ENCODE data around the gene TRIM67.
"Not testable (repeated sequence)": the region's sequence is repeated elsewhere in the genome, so short reads cannot be mapped to it uniquely, and the experiment has no call there.

Gene TRIM67

DNA sequence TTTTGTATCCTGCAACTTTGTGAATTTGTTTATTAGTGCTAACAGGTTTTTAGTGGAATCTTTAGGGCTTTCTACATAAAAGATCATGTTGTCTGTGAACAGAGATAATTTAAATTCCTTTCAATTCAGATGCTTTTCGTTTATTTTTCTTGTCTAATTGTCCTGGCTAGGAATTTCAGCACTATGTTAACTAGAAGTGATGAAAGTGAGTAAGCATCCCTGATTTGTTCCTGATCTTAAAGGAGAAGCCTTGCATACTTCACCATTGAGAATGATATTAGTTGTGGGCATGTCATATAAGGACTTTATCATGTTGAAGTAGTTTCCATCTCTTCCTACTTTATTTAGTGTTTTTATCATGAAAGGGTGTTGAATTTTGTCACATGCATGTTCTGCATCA is 23.6 kb upstream of the TRIM67 start:
- no peak overlapping the region for H3K4me3 ChIP-seq (ENCODE audit: low read depth, low read length)
- H3K27me3 ChIP-seq (ENCODE audit: control insufficient read depth, insufficient read depth, low read length) = peaks cover 2% of the 10 kb centered on the region
- no peaks in the 10 kb centered on the region for H3K4me1 ChIP-seq (ENCODE audit: control insufficient read depth, insufficient read depth, low read length)
- H3K36me3 ChIP-seq (ENCODE audit: control insufficient read depth, insufficient read depth, low read length) = no peaks in the 10 kb centered on the region
- no peaks in the 10 kb centered on the region for H3K9me3 ChIP-seq (ENCODE audit: control insufficient read depth, insufficient read depth, low read length)
- no peak overlapping the region for H3K9ac ChIP-seq (ENCODE audit: low read depth, low read length)

DNA sequence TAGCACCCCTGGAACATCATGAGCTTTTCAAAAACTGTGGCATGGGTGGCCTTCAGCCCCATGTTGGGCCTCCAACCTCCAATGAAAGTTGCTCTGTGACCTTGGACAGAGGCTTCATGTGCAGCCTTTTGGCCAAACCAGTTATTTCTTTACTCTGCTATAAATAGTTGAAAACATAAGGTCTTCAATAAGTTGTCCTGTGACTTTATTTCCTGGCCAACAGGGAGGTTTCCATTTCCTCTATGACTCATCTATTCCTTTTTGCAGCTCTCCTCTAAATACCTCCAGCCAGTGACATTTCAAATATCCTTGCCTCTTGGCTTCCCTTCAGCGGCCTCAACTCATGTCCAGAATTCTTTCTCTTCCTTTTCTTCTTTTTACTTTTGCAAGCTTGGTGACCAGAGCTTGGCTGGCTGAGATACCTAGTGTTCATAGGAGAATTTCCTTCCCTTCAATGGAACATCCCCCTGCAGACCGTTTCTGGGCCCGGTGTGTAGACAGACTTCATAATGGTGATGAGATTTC is 22.7 kb upstream of the TRIM67 start:
- no peaks in the 10 kb centered on the region for H3K4me1 ChIP-seq (ENCODE audit: control insufficient read depth, insufficient read depth, low read length)
- H3K27me3 ChIP-seq (ENCODE audit: control insufficient read depth, insufficient read depth, low read length) = peaks cover 2% of the 10 kb centered on the region
- no peak overlapping the region for H3K4me3 ChIP-seq (ENCODE audit: low read depth, low read length)
- no peaks in the 10 kb centered on the region for H3K9me3 ChIP-seq (ENCODE audit: control insufficient read depth, insufficient read depth, low read length)
- no peaks in the 10 kb centered on the region for H3K36me3 ChIP-seq (ENCODE audit: control insufficient read depth, insufficient read depth, low read length)
- no peak overlapping the region for H3K9ac ChIP-seq (ENCODE audit: low read depth, low read length)

DNA sequence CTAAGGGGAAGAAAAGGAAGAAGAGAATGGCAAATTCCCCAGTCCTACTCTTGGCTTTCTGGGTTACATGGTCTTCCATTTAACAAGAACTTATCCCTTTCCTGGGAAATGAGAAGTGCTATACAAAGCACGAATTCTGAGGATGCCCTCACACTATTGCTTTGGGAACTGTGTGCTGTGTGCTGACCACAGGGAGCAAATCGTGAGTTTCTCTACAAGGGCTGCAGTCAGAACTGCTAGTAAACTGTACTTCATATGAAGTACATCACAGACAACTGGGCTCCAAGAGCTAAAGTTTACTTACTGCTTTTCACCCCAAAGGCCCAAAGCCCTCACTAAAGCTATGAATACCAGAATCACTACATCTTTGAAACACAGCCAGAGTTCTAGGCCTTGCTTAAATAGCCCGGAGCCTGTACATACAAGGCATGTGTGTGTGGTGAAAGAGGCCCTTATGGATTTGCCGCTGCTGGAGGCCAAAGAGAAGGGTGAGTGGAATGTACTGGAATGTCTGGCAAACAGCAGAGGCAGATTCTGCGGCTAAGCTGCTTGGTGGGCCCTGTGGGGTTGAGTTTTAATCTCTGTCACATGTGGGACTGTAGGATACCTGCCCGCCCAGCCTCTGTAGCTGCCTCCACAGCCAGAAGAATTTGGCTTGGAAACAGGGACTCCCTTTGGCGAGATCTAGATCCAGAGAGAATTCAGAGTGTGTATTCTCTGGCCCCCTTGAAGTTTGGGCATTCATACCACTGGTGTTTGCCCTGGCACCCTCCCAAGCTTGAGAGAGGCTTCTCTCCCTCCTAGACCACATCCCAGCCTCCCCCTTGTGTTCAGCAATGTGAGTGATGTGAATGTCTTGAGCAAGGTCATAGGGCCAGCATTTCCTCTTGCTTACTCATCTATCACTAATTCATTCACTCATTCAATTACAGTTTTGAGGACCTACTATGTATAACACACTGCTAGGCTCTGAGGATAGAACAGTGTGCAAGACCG is 21.9 kb upstream of the TRIM67 start:
- H3K36me3 ChIP-seq (ENCODE audit: control insufficient read depth, insufficient read depth, low read length) = no peaks in the 10 kb centered on the region
- no peak overlapping the region for H3K9ac ChIP-seq (ENCODE audit: low read depth, low read length)
- no peak overlapping the region for H3K4me3 ChIP-seq (ENCODE audit: low read depth, low read length)
- H3K9me3 ChIP-seq (ENCODE audit: control insufficient read depth, insufficient read depth, low read length) = no peaks in the 10 kb centered on the region
- peaks cover 2% of the 10 kb centered on the region for H3K27me3 ChIP-seq (ENCODE audit: control insufficient read depth, insufficient read depth, low read length)
- H3K4me1 ChIP-seq (ENCODE audit: control insufficient read depth, insufficient read depth, low read length) = no peaks in the 10 kb centered on the region

DNA sequence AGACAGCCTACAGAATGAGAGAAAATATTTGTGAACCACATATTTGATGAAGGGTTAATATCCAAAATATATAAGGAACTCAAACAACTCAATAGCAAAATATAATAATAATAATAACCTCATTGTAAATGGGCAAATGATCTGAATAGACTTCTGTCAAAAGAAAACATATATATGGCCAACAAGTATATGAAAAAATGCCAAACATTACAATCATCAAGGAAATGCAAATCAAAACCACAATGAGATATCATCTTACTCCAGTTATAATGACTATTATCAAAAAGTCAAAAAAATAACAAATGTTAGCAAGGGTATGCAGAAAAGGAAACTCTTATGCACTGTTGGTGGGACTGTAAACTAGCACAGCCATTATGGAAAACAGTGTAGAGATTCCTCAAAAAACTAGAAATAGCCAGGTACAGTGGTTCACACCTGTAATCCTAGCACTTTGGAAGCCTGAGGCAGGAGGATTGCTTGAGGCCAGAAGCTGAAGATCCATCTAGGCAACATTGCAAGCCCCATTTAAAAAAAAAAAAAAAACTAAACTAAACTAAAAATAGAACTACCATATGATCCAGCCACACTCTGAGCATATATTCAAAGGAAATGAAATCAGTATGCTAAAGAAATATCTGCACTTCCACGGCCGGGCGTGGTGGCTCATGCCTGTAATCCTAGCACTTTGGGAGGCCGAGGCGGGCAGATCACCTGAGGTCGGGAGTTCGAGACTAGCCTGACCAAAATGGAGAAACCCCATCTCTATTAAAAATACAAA is 17.3 kb upstream of the TRIM67 start:
- peaks cover 2% of the 10 kb centered on the region for H3K27me3 ChIP-seq (ENCODE audit: control insufficient read depth, insufficient read depth, low read length)
- no peaks in the 10 kb centered on the region for H3K4me1 ChIP-seq (ENCODE audit: control insufficient read depth, insufficient read depth, low read length)
- no peaks in the 10 kb centered on the region for H3K36me3 ChIP-seq (ENCODE audit: control insufficient read depth, insufficient read depth, low read length)
- H3K4me3 ChIP-seq (ENCODE audit: low read depth, low read length) = no peak overlapping the region
- H3K9me3 ChIP-seq (ENCODE audit: control insufficient read depth, insufficient read depth, low read length) = no peaks in the 10 kb centered on the region
- H3K9ac ChIP-seq (ENCODE audit: low read depth, low read length) = no peak overlapping the region

DNA sequence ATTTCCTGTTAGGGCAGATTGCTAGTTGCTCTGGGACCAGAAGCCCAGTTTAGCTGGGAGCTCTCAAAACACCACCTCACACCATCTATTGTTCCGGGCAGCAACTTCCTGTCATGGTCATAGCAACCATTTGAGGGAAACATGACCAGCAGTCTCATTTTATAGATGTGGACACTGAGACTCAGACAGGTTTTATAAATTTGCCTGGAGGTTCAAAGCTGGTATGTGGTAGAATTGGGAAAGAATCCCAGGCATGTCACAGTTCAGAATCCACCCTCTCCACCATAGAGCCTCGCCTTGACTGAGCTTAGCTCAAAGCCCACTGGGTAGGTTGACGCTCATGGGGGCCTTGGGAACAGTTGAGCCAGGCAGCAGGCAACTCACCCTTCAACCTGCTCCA is 14.0 kb upstream of the TRIM67 start:
- Histone ChIP-seq H3K9ac (ENCODE audit: low read depth, low read length) (no peak overlapping the region), H3K27me3 (ENCODE audit: control insufficient read depth, insufficient read depth, low read length) (peaks cover 1% of the 10 kb centered on the region), H3K36me3 (ENCODE audit: control insufficient read depth, insufficient read depth, low read length) (no peaks in the 10 kb centered on the region), H3K4me1 (ENCODE audit: control insufficient read depth, insufficient read depth, low read length) (no peaks in the 10 kb centered on the region), H3K4me3 (ENCODE audit: low read depth, low read length) (no peak overlapping the region), H3K9me3 (ENCODE audit: control insufficient read depth, insufficient read depth, low read length) (no peaks in the 10 kb centered on the region)

DNA sequence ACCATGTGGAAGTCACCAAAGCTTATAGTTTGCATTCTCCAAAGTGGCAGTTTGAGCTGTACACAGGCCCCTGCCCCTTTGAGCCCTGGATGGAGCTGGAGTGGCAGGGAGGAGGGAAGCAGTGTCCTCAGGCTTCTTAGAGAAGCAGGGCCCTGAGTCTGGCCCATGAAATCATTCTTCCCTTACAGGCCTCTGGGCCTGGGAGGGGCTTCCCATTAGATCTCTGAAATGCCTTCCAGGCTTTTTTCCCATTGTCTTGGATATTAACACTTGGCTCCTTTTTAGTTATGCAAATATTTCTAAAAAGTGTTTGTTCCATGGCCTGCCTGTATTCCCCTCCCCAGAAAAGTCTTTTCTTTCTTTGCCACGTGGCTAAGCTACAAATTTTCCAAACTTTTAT is 10.0 kb upstream of the TRIM67 start:
- H3K27me3 ChIP-seq (ENCODE audit: control insufficient read depth, insufficient read depth, low read length) = peaks cover 3% of the 10 kb centered on the region
- H3K9ac ChIP-seq (ENCODE audit: low read depth, low read length) = no peak overlapping the region
- no peaks in the 10 kb centered on the region for H3K36me3 ChIP-seq (ENCODE audit: control insufficient read depth, insufficient read depth, low read length)
- no peaks in the 10 kb centered on the region for H3K9me3 ChIP-seq (ENCODE audit: control insufficient read depth, insufficient read depth, low read length)
- no peak overlapping the region for H3K4me3 ChIP-seq (ENCODE audit: low read depth, low read length)
- no peaks in the 10 kb centered on the region for H3K4me1 ChIP-seq (ENCODE audit: control insufficient read depth, insufficient read depth, low read length)

DNA sequence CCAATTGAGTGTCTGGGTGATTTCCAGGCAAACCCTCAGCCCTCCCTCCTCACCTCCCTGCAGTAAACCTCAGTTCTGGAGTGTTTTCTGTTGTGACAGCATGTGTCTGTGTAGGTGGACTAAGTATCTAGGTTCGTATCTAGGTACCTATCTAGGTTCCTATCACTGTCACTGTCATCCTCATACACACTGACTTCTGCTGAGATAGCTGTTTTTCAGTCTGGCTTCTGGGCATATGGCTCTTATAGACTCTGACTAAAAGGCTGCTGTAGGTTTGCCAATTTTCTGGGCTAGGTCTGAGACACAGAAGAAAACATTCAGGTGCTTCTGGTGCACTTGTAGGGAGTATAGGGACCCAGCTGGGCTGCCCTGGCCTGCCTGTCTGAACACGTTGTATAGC is 8.1 kb upstream of the TRIM67 start:
- Histone ChIP-seq H3K9me3 (ENCODE audit: control insufficient read depth, insufficient read depth, low read length) (no peaks in the 10 kb centered on the region), H3K9ac (ENCODE audit: low read depth, low read length) (no peak overlapping the region), H3K27me3 (ENCODE audit: control insufficient read depth, insufficient read depth, low read length) (peaks cover 3% of the 10 kb centered on the region), H3K4me3 (ENCODE audit: low read depth, low read length) (no peak overlapping the region), H3K4me1 (ENCODE audit: control insufficient read depth, insufficient read depth, low read length) (no peaks in the 10 kb centered on the region), H3K36me3 (ENCODE audit: control insufficient read depth, insufficient read depth, low read length) (no peaks in the 10 kb centered on the region)

DNA sequence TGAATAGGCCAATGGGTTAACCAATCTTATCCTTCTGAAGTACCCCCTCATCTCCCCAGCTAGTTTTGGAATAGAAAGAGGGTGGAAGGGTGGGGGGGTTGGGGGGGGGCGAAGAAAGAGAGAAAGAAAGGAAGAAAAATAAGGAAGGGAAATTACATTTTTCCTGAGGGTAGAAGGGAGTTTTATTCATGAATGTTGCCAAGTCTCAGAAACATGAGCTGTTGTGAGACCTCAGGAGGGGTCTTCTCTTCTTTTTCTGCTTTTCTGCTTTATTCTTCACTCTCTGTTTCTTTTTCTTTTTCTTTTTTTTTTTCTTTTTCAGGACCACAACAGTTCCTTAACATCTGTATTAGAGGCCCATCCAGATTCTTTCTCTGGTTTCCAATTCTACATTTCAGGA is 6.0 kb upstream of the TRIM67 start:
- Histone ChIP-seq H3K4me1 (ENCODE audit: control insufficient read depth, insufficient read depth, low read length) (no peaks in the 10 kb centered on the region), H3K9ac (ENCODE audit: low read depth, low read length) (no peak overlapping the region), H3K9me3 (ENCODE audit: control insufficient read depth, insufficient read depth, low read length) (no peaks in the 10 kb centered on the region), H3K4me3 (ENCODE audit: low read depth, low read length) (no peak overlapping the region), H3K36me3 (ENCODE audit: control insufficient read depth, insufficient read depth, low read length) (no peaks in the 10 kb centered on the region), H3K27me3 (ENCODE audit: control insufficient read depth, insufficient read depth, low read length) (peaks cover 23% of the 10 kb centered on the region)

DNA sequence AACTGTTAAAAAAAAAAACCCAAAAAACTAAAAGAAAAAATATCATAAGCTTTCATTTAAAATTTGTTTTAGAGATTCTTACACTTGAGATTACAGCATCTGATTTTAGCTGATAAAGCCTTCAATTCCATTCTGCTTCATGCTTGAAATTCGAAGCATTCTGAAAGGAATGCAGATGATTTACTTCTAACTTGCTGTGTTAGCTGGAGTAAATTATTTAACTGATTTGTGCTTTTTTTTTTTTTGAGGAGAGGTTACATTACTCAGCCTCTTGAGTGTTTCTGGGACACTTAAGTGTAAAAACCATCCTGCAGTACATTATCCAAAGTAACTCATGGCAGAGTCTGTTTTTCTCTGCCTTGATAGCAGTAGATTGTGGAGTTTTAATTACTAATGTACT is 4.5 kb upstream of the TRIM67 start:
- Histone ChIP-seq H3K4me3 (ENCODE audit: low read depth, low read length) (no peak overlapping the region), H3K4me1 (ENCODE audit: control insufficient read depth, insufficient read depth, low read length) (no peaks in the 10 kb centered on the region), H3K9ac (ENCODE audit: low read depth, low read length) (no peak overlapping the region), H3K36me3 (ENCODE audit: control insufficient read depth, insufficient read depth, low read length) (no peaks in the 10 kb centered on the region), H3K9me3 (ENCODE audit: control insufficient read depth, insufficient read depth, low read length) (no peaks in the 10 kb centered on the region), H3K27me3 (ENCODE audit: control insufficient read depth, insufficient read depth, low read length) (peaks cover 29% of the 10 kb centered on the region)

DNA sequence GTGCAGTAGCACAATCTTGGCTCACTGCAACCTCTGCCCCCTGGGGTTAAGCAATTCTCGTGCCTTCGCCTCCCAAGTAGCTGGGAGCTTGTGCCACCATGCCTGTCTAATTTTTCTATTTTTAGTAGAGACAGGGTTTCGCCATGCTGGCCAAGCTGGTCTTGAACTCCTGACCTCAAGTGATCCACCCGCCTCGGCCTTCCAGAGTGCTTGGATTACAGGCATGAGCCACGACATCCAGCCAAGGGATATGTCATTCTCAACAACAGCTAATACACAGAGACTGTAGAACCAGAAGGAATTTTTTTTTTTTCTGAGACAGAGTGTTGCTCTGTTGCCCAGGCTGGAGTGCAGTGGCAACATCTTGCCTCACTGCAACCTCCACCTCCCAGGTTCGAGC is 3.7 kb upstream of the TRIM67 start:
- H3K27me3 ChIP-seq (ENCODE audit: control insufficient read depth, insufficient read depth, low read length) = peaks cover 36% of the 10 kb centered on the region
- H3K4me1 ChIP-seq (ENCODE audit: control insufficient read depth, insufficient read depth, low read length); H3K9ac ChIP-seq (ENCODE audit: low read depth, low read length); H3K36me3 ChIP-seq (ENCODE audit: control insufficient read depth, insufficient read depth, low read length); H3K9me3 ChIP-seq (ENCODE audit: control insufficient read depth, insufficient read depth, low read length); H3K4me3 ChIP-seq (ENCODE audit: low read depth, low read length): not testable (repeated sequence)

DNA sequence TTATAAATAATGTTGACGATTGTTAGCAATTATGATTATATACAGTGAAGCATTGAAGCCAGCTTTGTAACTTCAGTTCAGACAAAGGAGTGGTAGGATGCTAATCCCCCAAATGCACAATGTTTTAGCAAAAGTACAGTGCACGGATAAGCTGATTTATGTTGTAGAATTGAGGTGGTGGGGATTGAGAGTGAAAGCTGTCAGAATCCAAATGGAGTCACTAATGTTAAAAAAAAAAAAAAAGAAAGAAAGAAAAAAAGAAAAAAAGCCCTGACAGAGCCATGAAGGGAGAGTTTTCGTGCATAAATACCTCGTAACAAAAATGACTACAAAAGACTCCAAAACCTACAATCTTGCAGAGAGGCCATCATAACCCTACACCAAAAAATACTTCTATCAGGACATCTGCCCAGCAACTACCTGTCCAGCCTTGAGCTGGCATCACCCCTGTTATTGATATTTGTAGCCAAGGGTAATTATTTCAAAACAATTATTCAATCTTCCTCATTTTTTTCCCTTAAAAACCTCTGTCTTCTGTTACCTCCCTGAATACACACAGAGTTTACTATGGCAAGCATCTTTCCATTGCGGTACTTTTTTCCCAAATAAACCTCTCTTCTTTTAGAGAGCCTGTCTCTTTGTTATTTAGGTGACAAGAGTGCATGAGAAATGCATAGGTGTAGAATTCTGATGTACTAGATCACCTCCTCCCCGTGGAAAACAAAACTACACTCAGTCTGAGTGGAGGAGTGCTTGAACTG is 2.5 kb upstream of the TRIM67 start:
- Histone ChIP-seq H3K4me3 (ENCODE audit: low read depth, low read length) (no peak overlapping the region), H3K9me3 (ENCODE audit: control insufficient read depth, insufficient read depth, low read length) (no peaks in the 10 kb centered on the region), H3K4me1 (ENCODE audit: control insufficient read depth, insufficient read depth, low read length) (no peaks in the 10 kb centered on the region), H3K36me3 (ENCODE audit: control insufficient read depth, insufficient read depth, low read length) (no peaks in the 10 kb centered on the region), H3K27me3 (ENCODE audit: control insufficient read depth, insufficient read depth, low read length) (peaks cover 46% of the 10 kb centered on the region), H3K9ac (ENCODE audit: low read depth, low read length) (no peak overlapping the region)
